Endothelial cell (in vitro differentiated cells): ENCODE measurements around the gene SAE1. TPM values are rescaled to one million over a fixed set of nuclear protein-coding genes. Genes with fewer than 3 reads are reported as not detected.

Experiments used
- DNase-seq: peaks from one replicate; pipeline ENCODE4 v3.0.0; 2021; ENCODE audit warnings: low spot score
- H3K27ac Mint-ChIP-seq: one replicate; pipeline ENCODE4 v1.8.0; 2021; ENCODE audit warnings: mixed read lengths, inconsistent platforms; ENCODE audit not compliant: unreplicated experiment
- H3K27me3 Mint-ChIP-seq: one replicate; pipeline ENCODE4 v1.8.0; 2021; ENCODE audit warnings: mild to moderate bottlenecking, moderate library complexity, mixed read lengths, inconsistent platforms; ENCODE audit not compliant: unreplicated experiment
- H3K36me3 Mint-ChIP-seq: one replicate; pipeline ENCODE4 v1.8.0; 2021; ENCODE audit warnings: mild to moderate bottlenecking, low read depth, mixed read lengths, inconsistent platforms; ENCODE audit not compliant: unreplicated experiment
- H3K4me1 Mint-ChIP-seq: one replicate; pipeline ENCODE4 v1.8.0; 2021; ENCODE audit warnings: mild to moderate bottlenecking, mixed read lengths, inconsistent platforms; ENCODE audit not compliant: unreplicated experiment
- H3K4me3 Mint-ChIP-seq: one replicate; pipeline ENCODE4 v1.8.0; 2021; ENCODE audit warnings: mild to moderate bottlenecking, mixed read lengths, inconsistent platforms; ENCODE audit not compliant: unreplicated experiment
- H3K9me3 Mint-ChIP-seq: one replicate; pipeline ENCODE4 v1.8.0; 2021; ENCODE audit warnings: mixed read lengths, inconsistent platforms; ENCODE audit not compliant: unreplicated experiment
- CTCF ChIP-seq: fragments of 200-600 bp; sonication (generic); IDR thresholded peaks from one replicate; pipeline ENCODE4 v1.5.0; 2021; ENCODE audit warnings: antibody characterized with exemption; ENCODE audit not compliant: unreplicated experiment
- total RNA-seq: library from RNA; stranded (reverse); fragmentation: NEBNext Ultra II Directional; extraction: Animal tissue kit (Norgen Biotek cat#: 25700); gene quantifications from one replicate; pipeline ENCODE4 v1.2.1, GENCODE V29; 2021; ENCODE audit not compliant: unreplicated experiment

Gene SAE1
- total RNA-seq, 1 donor from 2014 or later = 134 TPM

GRCh38 chr19:47225746-47226425, 95.3 kb downstream of the SAE1 start:
- Mint-ChIP-seq H3K9me3 (no peaks in the 10 kb centered on the region), H3K36me3 (peaks cover 5% of the 10 kb centered on the region), H3K4me3 (peak overlapping the region; percentile 79), H3K27ac (peak overlapping the region; percentile 87), H3K4me1 (peaks cover 4% of the 10 kb centered on the region), H3K27me3 (peaks cover 7% of the 10 kb centered on the region)
- TF ChIP-seq CTCF = peak; percentile 48
- DNase-seq = peak; percentile 89

DNA sequence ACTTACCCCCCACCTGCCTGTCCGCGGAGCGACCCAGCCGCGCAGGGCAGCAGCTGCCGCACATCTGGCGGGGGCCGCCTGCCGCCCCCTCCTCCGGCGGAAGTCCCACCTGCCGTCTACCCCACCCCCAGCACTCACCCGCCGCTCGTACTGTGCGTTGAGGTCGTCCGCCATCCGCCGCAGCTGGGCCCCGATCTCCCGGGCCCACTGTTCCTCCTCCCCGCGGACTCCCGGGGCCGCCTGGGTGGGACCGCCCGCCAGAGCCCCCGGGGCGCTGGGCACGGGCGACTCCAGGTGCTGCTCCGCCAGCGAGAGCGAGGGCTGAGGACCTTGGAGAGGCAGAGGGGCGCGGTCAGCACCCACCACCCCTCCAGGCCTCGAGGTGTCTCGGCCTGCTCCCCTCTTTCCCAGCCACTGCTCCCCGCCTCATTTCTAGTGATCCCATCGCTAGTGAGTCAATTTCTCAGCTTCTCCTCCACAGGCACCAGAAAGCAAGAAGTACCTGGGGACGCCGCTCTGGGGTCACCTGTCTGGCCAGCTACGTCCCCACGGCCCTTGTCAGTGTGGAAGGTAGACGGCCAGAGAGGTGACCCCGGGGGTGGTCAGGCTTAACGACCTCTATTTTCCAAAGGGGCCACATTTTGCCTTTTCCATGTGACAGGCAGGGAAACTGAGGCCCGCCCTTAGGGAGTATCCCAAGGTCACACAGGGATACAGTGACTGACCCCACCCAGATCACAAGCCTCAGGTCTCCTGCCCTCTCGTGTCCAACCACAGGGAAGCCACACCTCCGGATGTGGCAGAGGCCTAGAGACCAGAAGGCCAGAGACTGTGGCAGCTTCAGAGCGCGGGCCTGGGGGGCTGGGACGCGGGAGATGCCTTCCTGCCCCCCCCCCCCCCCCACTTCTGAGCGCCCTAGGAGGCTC, 96.1 kb downstream of the SAE1 start:
- Mint-ChIP-seq H3K9me3 (no peaks in the 10 kb centered on the region), H3K4me3 (peak overlapping the region; percentile 42), H3K36me3 (peaks cover 5% of the 10 kb centered on the region), H3K4me1 (peaks cover 8% of the 10 kb centered on the region), H3K27me3 (peaks cover 12% of the 10 kb centered on the region), H3K27ac (peak overlapping the region; percentile 90)
- no peak for TF ChIP-seq CTCF
- DNase-seq = peak; percentile 53

DNA sequence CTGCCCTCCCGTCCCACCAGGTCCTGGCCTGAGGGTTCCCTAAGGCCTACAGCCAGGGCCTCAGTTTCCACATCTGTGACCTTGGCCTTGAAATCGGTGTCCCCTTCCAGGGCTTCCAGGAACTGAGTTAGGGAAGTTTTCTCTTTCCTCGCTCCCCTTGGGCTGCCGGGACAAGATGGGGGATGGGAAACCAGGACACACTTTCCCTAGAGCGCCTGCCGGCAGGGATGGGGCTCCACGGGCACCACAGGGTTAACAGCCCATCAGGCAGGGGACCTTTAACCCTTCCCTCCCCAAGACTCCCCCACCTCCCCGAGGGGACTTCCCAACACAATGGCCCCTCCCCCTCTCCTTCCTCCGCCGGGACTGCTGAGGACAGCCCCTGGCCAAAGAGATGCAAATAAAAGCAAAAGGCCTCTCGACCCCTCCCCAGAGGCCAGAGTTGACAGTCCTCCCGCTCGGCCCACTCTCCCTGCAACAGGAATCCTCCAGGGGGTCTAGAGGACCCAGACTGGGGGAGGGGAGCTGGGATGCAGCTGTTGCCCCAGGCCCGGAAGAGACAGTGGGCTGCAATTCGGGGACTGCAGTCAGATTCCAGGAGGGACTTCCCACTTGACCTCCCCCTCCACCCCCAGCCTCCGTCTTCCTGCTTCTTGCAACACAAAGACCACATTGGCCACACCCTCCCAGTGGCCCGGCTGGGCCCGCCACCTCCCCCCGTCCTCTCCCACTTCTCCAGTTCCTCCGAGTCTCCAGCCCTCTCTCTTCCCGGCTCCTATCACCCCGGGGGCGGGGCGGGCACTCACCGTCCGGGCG, 96.9 kb downstream of the SAE1 start:
- peaks cover 8% of the 10 kb centered on the region for H3K36me3 Mint-ChIP-seq
- peak; percentile 86 for DNase-seq
- peaks cover 17% of the 10 kb centered on the region for H3K27me3 Mint-ChIP-seq
- H3K27ac Mint-ChIP-seq = peak overlapping the region; percentile 77
- H3K4me1 Mint-ChIP-seq = peaks cover 15% of the 10 kb centered on the region
- no peak for TF ChIP-seq CTCF
- peak overlapping the region; percentile 87 for H3K4me3 Mint-ChIP-seq
- H3K9me3 Mint-ChIP-seq = no peaks in the 10 kb centered on the region

DNA sequence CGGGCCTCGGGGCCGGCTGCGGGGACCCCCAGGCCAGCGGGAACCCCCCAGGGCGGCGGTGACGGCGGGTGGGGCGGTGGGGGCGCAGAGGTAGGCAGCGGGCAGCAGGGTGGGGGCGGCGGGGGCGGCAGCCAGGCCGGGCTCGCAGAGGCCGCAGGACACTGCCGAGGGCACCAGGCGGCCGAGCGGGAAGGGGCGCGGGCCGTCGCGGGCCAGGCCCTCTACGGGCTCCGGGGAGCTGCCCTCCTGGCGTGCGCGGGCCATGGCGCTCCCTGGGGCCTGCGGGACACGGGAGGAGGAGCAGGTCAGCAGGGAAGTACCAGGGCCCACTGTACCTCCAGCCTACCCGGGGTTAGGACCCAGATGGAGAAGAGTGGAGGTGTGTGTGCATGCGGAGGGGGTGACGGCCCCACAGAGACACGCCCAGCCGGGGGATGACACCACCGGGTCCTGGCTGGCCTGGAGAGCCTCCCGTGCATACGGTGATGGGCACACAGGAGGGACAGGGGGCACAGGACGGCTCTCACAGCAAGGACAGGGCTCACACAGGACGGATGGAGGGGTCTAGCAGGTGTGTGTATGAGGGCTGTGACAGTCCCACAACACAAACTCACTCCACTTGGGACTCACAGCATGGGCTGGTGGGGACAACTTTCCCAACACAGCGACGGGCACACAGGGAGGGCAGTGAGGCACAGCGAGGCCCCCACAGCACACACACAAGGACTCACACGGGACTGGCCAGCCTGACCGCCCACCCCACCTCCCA, 97.7 kb downstream of the SAE1 start:
- no peak for DNase-seq
- Mint-ChIP-seq H3K9me3 (no peaks in the 10 kb centered on the region), H3K27me3 (peaks cover 20% of the 10 kb centered on the region), H3K4me1 (peaks cover 19% of the 10 kb centered on the region), H3K4me3 (no peak overlapping the region), H3K27ac (no peak overlapping the region), H3K36me3 (peaks cover 12% of the 10 kb centered on the region)
- TF ChIP-seq CTCF = no peak
